GM18867 (cell line): Measurements from ENCODE around the gene DLG1.
"Not testable (repeated sequence)": the region's sequence is repeated elsewhere in the genome, so short reads cannot be mapped to it uniquely, and the experiment has no call there.

Experiments
- ATAC-seq: cut with Tn5 transposase; IDR thresholded peaks from one replicate; pipeline ENCODE4 v1.9.1; 2021; ENCODE audit warnings: mild to moderate bottlenecking, moderate library complexity; ENCODE audit not compliant: unreplicated experiment

DLG1 gene

GRCh38 chr3:197035577-197035976 lies 262.8 kb downstream of the DLG1 start:
- ATAC-seq, result no peak

DNA sequence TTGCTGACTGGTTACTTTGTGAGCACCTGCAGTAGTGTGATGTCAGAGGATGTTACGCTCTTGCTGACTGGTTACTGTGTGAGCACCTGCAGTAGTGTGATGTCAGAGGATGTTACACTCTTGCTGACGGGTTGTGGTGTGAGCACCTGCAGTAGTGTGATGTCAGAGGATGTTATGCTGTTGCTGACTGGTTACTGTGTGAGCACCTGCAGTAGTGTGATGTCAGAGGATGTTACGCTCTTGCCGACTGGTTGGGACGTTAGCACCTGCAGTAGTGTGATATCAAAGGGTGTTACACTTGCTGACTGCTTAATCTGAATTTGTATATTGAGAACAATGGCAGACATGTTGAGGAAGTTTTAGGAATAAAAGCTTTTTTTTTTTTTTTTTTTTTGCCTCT lies 263.6 kb downstream of the DLG1 start:
- ATAC-seq, result not testable (repeated sequence)

DNA sequence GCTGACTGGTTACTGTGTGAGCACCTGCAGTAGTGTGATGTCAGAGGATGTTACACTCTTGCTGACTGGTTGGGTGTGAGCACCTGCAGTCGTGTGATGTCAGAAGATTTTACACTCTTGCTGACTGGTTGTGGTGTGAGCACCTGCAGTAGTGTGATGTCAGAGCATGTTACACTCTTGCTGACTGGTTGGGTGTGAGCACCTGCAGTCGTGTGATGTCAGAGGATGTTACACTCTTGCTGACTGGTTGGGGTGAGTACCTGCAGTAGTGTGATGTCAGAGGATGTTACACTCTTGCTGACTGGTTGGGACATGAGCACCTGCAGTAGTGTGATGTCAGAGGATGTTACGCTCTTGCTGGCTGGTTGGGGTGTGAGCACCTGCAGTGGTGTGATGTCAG lies 264.6 kb downstream of the DLG1 start:
- not testable (repeated sequence) for ATAC-seq

DNA sequence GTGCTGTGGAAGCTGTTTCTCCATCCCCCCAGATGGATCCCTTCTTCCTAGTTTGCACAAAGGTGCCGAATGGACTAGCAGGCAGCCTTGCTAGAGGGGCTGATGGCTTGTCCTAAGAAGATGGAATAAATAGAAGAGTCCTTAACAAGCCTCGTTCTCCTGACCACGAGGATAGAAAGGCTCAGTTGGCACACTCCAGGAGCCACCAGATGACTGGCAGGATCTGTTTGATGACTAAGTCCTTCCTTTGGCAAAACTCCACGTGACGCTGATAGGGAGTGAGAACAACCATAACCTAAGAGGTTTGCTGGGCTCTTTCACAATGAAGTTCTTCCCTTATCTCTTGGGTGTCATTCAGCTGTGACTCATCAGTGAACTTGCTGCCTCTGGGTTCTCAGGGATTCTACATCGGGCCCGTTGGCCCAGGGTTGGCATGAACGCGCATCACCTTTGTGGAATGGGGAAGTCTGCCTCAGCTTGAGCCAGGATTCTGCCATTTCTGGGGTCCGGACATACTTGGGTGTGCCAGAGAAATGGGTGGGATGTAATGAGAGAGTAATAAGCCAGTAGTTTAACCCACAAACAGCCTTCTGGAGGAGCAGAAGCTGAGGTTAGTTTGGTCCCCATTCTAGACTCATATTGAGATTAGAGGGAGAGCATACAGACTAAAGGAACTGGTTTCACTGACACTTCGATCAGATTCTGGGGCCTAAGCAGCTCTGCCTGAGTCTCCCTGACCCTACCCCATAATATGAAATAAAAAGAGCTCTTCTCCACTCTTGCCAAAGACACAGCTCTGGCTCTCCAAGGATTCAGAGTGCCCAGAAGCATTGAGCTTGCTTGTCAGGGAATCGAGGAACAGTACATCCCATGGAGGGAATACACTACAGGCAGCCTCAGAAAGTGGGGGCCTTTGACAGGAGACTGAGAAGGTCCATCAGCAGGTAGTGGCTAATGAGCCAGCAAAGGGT lies 266.8 kb downstream of the DLG1 start:
- ATAC-seq, result no peak

DNA sequence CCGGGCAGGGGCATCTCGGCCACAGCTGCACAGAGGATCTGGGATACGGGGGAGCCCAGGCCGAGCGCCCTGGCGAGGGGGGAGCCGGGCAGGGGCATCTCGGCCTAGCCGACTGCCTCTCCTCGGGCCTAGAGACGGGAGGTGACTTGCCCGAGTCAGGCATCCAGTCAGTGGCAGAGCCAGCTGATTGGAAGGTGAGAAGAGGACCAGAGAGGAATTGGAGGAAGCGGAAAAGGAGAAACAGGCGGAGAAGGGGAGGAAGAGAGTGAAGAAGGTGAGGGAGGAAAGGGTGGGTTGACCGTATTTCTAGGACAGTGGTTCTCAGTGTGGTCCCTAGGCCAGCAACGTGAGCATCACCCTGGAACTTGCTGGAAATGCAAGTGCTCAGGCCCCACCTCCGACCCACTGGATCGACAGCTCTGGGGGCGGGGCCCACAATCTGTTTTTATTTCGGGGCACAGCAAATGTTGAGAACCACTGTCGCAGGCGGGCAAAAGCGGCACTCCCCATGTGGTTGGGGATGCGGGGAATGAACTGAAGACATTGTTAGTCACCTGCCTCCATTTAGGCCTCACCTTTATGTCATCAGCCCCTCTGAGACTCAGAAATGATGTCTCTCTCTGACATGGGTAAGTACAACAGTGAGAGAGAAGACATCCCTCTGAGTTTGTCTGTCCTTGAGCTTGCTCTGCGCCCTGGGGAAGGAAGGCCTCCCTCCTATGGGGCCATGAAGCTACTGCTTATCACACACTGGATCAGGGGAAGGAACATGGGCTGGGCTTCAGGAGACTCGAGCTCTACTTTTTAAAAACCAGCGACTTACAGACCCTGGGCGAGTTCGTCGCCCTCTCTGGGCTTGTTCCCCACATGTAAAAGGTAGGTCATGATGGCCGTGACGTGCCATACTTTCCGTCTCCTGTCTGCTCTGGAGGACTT lies 267.8 kb downstream of the DLG1 start:
- no peak for ATAC-seq

GRCh38 chr3:197029511-197030167 lies 268.8 kb downstream of the DLG1 start, which contains the start of gene MELTF:
Gene MELTF (minus strand): TSS chr3:197029817. CDS start chr3:197029702, 115 bp downstream.
- peak; percentile 79 for ATAC-seq

GRCh38 chr3:197028728-197029510 lies 269.5 kb downstream of the DLG1 start:
- ATAC-seq, result peak; percentile 31

DNA sequence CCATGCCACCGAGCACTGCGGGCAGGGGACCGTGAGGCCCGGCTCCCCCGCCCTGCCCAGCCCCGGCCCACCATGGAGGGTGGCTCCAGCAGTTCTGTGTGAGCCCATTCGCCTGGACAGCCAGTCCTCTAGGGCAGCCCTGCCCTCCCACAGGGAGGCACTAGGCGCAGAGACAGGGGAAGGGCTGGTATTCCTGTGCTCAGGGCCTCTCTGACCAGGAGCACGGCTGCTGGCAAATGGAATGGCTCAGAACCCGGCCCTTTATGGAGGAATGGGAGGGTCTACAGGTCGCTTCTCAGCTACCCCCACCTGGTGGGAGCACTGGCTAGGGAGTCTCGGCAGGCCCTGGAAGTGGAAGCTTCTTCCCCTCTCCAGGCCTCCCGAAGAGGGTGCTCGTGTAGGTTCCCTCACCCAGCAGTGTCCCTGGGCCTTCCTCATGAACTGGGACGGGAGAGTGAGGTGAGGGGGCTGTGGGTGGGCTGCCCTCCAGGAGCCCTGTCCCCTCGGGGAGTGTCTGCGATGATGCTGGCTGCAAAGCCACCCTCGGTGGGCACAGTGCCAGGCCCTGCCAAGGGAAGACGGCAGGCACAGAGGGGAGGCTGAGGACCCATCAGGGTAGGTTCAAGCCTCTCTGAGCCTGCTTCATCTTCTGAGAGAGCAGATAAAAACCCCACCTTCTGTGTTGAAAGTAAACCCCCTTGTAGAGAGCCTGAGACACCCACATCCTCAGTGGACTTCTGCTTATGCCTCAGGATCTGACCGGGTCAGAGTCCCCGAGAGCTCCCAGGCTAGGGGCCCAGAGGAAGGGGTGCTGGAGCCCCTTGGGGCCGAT lies 270.3 kb downstream of the DLG1 start:
- no peak for ATAC-seq

- no peak for ATAC-seq
Measured at GRCh38 chr3:197027151-197027895, 271.1 kb downstream of the DLG1 start.

DNA sequence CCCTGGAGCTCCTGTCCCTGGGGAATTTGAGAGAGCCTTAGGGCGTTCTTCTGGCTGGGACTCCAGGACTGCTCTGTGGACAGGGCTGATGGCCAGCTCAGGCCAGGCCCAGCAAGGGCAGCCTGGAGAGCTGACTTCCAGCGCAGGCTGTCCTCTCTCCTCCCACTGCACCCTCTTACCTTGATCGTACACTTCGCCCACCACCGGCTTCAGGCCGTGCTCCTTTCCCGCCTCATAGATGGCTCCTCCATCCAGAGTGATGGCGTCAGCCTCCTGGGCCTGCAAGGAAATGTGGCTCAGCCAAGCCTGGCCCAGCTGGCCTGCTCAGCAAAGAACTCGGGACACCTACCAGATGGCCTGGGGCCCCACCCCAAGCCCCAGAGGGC lies 271.9 kb downstream of the DLG1 start:
- no peak for ATAC-seq

DNA sequence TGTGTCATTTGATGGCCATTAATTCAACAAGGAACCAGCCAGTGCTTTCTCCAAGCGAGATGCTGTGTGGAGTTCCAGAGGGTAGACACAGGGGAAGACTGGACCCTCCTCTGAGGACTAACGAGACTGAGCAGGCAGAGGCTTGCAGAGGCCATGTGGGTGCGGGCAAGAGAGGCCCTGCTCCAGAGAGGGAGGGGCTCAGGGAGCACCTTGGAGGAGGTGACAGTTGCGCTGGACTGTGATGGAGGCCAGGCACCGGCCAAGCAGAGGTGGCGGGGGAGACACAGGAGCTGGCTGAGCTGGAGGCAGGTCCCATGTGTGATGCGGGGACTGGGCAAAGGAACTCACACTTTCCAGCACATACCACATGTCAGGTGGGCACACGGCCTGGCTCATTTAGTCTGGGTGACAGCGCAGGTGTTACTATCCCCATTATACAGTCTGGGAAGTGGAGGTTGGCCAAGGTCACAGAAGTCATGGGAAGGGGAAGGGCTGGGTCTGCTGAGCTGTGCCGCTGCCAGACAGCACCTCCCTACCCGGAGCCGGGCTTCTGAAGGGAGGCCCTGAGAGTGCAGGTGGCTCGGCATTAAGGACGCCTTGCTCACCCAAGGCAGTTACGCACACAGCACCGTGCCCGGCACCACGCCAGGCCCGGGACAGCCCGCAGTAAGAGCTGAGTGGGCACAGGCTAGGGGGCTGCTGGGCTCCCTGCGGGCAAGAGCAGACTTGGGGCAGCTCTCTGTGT lies 272.5 kb downstream of the DLG1 start:
- no peak for ATAC-seq

DNA sequence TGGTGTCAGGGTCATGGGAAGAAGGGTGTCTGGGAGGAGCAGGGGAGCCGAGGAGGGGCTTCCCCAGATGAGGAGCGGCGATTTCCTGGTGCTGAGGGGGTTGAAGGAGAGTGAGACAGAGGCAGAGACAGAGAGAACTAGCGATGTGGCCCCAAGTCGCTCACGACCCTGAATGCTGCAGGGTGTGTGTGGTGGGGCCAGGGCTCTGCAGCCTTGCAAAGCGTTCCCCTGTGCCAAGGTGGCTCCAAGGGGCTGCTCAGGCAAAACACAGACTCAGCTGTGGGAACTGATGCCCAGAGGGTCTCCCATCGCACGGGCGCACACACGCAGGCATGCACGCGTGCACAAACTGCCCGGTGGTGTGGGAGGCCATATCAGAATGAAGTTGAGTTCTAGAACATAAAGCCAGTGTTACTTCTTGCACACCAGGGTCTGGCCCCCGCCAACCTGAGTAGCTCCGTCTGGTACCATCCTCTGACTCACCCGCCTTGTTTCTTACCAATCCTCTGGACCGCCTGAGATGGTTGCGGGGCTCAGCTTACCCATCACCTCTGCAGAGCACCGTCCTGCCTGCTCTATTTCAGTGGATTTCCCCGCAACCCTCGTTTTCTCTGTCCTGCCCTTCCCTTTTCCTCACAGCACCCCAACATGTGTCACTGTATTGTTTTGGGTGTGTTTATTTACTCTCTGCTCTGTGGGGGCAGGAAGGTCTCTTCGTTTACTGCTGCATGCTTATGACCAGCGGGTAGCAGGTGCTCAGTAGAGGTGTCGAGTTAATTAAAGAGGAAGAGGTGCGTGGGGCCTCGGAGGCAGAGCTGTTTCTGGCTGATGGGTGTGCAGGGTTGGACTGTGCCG lies 273.3 kb downstream of the DLG1 start:
- no peak for ATAC-seq

DNA sequence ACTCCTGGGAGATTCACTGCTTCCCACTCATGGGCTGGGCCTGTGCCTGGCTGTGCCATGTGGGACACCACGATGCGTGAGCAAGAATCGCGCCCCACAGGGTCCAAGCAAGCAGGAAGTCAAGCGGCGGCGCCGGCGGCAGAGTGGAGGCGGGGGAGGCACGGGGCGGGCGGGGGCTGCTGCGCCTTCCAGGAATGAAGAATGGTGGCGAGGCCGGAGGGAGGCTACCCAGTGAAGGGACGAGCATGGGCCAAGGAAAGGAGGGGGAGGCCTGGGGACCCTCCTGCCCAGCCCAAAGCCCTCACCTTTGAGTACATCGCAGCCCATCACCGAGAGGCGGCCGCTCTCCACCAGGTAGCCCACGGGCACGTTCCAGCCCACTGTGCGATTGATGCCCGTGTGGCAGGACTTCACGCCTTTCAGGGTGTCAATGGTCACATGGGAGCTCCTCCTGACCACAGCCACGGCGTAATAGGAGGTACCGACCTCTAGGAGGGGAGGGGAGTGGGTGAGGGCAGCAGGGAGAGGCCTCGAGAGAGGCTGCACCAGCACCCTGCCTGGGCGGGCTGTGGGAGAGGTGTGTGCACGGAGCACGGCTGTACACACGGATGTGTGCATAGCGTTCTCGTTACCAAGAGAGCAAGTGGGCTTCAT lies 274.3 kb downstream of the DLG1 start:
- peak; percentile 13 for ATAC-seq

- peak; percentile 47 for ATAC-seq
Measured at GRCh38 chr3:197023241-197023997, 275.0 kb downstream of the DLG1 start.

GRCh38 chr3:197022405-197023231 lies 275.8 kb downstream of the DLG1 start:
- ATAC-seq, result no peak
